Suprapubic skin (tissue), 4 donors: Measurements from ENCODE around the gene CYP4F12.

Experiments
- EP300 ChIP-seq: sonication (generic); formaldehyde crosslinking; IDR thresholded peaks from one replicate; pipeline ENCODE4 v1.6.1; 2017; ENCODE audit warnings: antibody characterized with exemption
- POLR2A ChIP-seq, 2 donors: fragments of 450-650 bp; IDR thresholded peaks; one replicate each; pipeline ENCODE4 v1.6.1; 2017; ENCODE audit warnings: antibody characterized with exemption in 2 of 2, mild to moderate bottlenecking in 2 of 2, moderate library complexity in 2 of 2
- POLR2AphosphoS5 ChIP-seq, 3 donors: sonication (generic); formaldehyde crosslinking; IDR thresholded peaks; one replicate each; pipeline ENCODE4 v1.6.1; 2017; ENCODE audit warnings: antibody characterized with exemption in 3 of 3
- TF ChIP-seq, protein P1 (sequence below), 2 donors: fragments of 200-600 bp in 1 of 2; fragments of 450-650 bp in 1 of 2; sonication (generic) in 1 of 2; IDR thresholded peaks; one replicate each; pipeline ENCODE4 v1.5.1; 2016 to 2019; ENCODE audit warnings: antibody characterized with exemption in 2 of 2, mild to moderate bottlenecking in 1 of 2, moderate library complexity in 1 of 2

DNA sequence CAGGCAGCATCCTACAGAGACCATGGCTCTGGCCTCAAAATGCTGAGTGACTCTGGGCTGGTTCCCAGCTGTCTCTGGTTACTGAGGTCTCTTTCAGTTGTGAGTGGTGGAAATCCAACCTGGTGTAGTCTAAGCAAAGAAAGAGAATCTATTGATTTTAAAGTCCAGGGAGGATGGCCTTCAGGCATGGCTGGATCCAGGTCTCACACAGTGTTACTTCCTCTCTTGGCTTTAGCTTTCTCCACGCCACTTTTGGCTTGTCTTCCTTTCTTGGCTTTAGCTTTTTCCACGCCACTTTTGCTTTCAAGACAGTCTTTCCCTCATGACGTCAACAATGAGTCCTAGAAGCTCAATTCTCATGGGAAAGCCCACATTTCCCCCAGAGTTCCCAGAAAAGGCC is 28.1 kb upstream of the CYP4F12 start:
- TF ChIP-seq, protein P1, sequence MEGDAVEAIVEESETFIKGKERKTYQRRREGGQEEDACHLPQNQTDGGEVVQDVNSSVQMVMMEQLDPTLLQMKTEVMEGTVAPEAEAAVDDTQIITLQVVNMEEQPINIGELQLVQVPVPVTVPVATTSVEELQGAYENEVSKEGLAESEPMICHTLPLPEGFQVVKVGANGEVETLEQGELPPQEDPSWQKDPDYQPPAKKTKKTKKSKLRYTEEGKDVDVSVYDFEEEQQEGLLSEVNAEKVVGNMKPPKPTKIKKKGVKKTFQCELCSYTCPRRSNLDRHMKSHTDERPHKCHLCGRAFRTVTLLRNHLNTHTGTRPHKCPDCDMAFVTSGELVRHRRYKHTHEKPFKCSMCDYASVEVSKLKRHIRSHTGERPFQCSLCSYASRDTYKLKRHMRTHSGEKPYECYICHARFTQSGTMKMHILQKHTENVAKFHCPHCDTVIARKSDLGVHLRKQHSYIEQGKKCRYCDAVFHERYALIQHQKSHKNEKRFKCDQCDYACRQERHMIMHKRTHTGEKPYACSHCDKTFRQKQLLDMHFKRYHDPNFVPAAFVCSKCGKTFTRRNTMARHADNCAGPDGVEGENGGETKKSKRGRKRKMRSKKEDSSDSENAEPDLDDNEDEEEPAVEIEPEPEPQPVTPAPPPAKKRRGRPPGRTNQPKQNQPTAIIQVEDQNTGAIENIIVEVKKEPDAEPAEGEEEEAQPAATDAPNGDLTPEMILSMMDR (IDR thresholded peaks at IDR 0.05): no peak
- no peak for TF ChIP-seq POLR2AphosphoS5 (IDR thresholded peaks at IDR 0.05)
- TF ChIP-seq POLR2A (IDR thresholded peaks at IDR 0.05): no peak
- no peak for TF ChIP-seq EP300
